Amygdala (tissue), 56 donors: Measurements from ENCODE around the gene OSBPL1A.

Experiments used
- DNase-seq, 56 donors: peaks; one replicate each; lab custom pipeline; 2025; lab: John Stamatoyannopoulos, UW

OSBPL1A gene

GRCh38 chr18:24140697-24141096 is 256.9 kb downstream of the OSBPL1A start:
- no peak for DNase-seq

- peak in 55 of 56 donors; percentile 8 to 91 (median 73) for DNase-seq
Observed at GRCh38 chr18:24138789-24139616, 258.6 kb downstream of the OSBPL1A start, which contains the start of gene CABYR. CABYR (plus strand) TSS chr18:24139062; CDS start chr18:24143115, 4,053 bp downstream.

- no peak for DNase-seq
Observed at GRCh38 chr18:24138409-24138788, 259.2 kb downstream of the OSBPL1A start.

GRCh38 chr18:24136967-24137373 is 260.7 kb downstream of the OSBPL1A start:
- no peak for DNase-seq

GRCh38 chr18:24130494-24130893 is 267.1 kb downstream of the OSBPL1A start:
- no peak for DNase-seq

- DNase-seq = no peak
Observed at GRCh38 chr18:24128700-24129099, 268.9 kb downstream of the OSBPL1A start.

- DNase-seq = no peak
Observed at GRCh38 chr18:24127735-24128134, 269.9 kb downstream of the OSBPL1A start.

GRCh38 chr18:24126155-24126961 is 271.3 kb downstream of the OSBPL1A start:
- no peak for DNase-seq

GRCh38 chr18:24121625-24122024 is 276.0 kb downstream of the OSBPL1A start:
- DNase-seq = no peak

- no peak for DNase-seq
Observed at GRCh38 chr18:24120676-24121075, 276.9 kb downstream of the OSBPL1A start.

GRCh38 chr18:24118750-24119577 is 278.7 kb downstream of the OSBPL1A start:
- DNase-seq = peak in 37 of 56 donors; percentile 2 to 79 (median 25)

GRCh38 chr18:24115628-24116027 is 282.0 kb downstream of the OSBPL1A start:
- no peak for DNase-seq

GRCh38 chr18:24114924-24115549 is 282.6 kb downstream of the OSBPL1A start:
- DNase-seq = no peak

GRCh38 chr18:24112874-24113615 is 284.6 kb downstream of the OSBPL1A start:
- no peak for DNase-seq

GRCh38 chr18:24112464-24112863 is 285.2 kb downstream of the OSBPL1A start:
- DNase-seq = no peak
